ENCODE results near the gene PPP1R37.

PPP1R37 gene

DNA sequence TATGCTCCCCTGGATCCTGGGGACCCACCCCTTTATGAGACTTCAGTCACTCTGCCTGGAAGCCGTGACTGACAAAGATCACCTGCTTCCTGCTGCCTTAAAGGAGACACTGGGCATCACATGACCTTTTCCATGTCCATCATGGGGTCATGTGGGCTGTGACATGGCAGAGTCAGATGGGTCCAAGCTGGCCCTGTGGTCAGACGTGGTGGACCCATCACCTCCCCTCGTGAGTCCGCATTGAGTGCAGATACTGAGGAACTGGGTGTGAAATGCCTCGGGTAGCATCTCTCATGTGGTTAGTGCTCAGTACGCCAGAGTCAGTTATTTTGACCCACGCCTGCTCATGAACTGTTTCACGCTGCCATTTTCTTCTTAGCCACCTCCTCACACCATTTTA lies 40.7 kb downstream of the PPP1R37 start:
- H3K4me1 ChIP-seq (ENCODE audit: control insufficient read depth, low read length): peaks cover 68% of the 10 kb centered on the region

DNA sequence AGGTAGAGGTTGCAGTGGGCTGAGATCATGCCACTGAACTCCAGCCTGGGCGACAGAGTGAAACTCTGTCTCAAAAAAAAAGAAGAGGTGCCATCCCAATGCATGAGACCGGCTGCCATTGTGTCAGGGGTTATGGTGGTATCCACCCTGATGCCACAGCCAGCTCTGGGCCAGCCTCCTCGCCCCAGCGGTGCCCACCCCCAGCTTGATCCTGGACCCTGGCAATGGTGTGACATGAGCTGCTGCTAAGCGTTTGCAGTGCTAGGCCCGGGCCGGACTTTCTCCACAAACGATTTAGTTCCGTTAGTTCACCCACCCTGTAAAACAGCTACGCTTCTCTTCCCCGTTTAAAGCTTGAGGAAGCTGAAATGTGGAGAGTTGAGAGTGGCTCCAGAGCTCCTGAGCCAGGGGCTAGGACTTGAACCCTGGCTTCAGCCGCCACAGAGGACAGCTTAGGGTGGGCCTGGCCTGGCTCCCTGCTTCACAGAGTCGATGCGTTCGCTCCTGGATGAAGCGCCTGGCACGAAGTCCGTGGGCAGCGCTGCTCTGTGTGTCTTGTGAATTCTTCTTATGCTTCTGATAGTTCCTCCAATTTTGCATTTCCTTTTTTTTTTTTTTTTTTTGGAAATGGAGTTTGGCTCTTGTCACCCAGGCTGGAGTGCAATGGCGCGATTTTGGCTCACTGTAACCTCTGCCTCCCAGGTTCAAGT lies 42.4 kb downstream of the PPP1R37 start:
- Histone ChIP-seq H3K4me2 (ENCODE audit: low read length) (peak overlapping the region; percentile 68), H3K4me1 (ENCODE audit: control insufficient read depth, low read length) (peaks cover 63% of the 10 kb centered on the region), H3K36me3 (ENCODE audit: control insufficient read depth, low read length) (peaks cover 10% of the 10 kb centered on the region), H4K20me1 (ENCODE audit: control insufficient read depth, insufficient read depth, low read depth, low read length) (no peaks in the 10 kb centered on the region), H3K9me2 (replicated peaks; ENCODE audit: control insufficient read depth, low read length) (no peaks in the 10 kb centered on the region), H3K27me3 (ENCODE audit: control insufficient read depth, low read length) (no peaks in the 10 kb centered on the region), H3F3A (ENCODE audit: control insufficient read depth, insufficient read depth) (peaks cover 10% of the 10 kb centered on the region), H3K9me3 (ENCODE audit: control insufficient read depth, insufficient read depth, low read length) (no peaks in the 10 kb centered on the region), H3K27ac (ENCODE audit: low read depth, low read length) (peak overlapping the region; percentile 82), H3K4me3 (ENCODE audit: low read length) (peak overlapping the region; percentile 48), H3K79me2 (ENCODE audit: control insufficient read depth, low read length) (peaks cover 82% of the 10 kb centered on the region)
- TF ChIP-seq EZH2phosphoT487 (IDR thresholded peaks at IDR 0.05; ENCODE audit: borderline replicate concordance, low read length): no peak
- TF ChIP-seq, protein P1, sequence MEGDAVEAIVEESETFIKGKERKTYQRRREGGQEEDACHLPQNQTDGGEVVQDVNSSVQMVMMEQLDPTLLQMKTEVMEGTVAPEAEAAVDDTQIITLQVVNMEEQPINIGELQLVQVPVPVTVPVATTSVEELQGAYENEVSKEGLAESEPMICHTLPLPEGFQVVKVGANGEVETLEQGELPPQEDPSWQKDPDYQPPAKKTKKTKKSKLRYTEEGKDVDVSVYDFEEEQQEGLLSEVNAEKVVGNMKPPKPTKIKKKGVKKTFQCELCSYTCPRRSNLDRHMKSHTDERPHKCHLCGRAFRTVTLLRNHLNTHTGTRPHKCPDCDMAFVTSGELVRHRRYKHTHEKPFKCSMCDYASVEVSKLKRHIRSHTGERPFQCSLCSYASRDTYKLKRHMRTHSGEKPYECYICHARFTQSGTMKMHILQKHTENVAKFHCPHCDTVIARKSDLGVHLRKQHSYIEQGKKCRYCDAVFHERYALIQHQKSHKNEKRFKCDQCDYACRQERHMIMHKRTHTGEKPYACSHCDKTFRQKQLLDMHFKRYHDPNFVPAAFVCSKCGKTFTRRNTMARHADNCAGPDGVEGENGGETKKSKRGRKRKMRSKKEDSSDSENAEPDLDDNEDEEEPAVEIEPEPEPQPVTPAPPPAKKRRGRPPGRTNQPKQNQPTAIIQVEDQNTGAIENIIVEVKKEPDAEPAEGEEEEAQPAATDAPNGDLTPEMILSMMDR (IDR thresholded peaks at IDR 0.05; ENCODE audit: low read depth, low read length, poor library complexity, severe bottlenecking): no peak

More for the DNA sequence above, 40.7 kb downstream of the PPP1R37 start:
- H3K27ac ChIP-seq (ENCODE audit: low read depth, low read length): peak overlapping the region; percentile 82
- peaks cover 89% of the 10 kb centered on the region for H3K79me2 ChIP-seq (ENCODE audit: control insufficient read depth, low read length)
- H3K9me2 ChIP-seq (replicated peaks; ENCODE audit: control insufficient read depth, low read length): no peaks in the 10 kb centered on the region
- H3F3A ChIP-seq (ENCODE audit: control insufficient read depth, insufficient read depth): peaks cover 10% of the 10 kb centered on the region
- no peaks in the 10 kb centered on the region for H3K27me3 ChIP-seq (ENCODE audit: control insufficient read depth, low read length)
- no peaks in the 10 kb centered on the region for H3K9me3 ChIP-seq (ENCODE audit: control insufficient read depth, insufficient read depth, low read length)
- no peaks in the 10 kb centered on the region for H4K20me1 ChIP-seq (ENCODE audit: control insufficient read depth, insufficient read depth, low read depth, low read length)
- H3K4me2 ChIP-seq (ENCODE audit: low read length): peak overlapping the region; percentile 68
- peak overlapping the region; percentile 48 for H3K4me3 ChIP-seq (ENCODE audit: low read length)
- TF ChIP-seq, protein P1 (IDR thresholded peaks at IDR 0.05; ENCODE audit: low read depth, low read length, poor library complexity, severe bottlenecking): no peak
- no peak for TF ChIP-seq EZH2phosphoT487 (IDR thresholded peaks at IDR 0.05; ENCODE audit: borderline replicate concordance, low read length)
- peaks cover 10% of the 10 kb centered on the region for H3K36me3 ChIP-seq (ENCODE audit: control insufficient read depth, low read length)

DNA sequence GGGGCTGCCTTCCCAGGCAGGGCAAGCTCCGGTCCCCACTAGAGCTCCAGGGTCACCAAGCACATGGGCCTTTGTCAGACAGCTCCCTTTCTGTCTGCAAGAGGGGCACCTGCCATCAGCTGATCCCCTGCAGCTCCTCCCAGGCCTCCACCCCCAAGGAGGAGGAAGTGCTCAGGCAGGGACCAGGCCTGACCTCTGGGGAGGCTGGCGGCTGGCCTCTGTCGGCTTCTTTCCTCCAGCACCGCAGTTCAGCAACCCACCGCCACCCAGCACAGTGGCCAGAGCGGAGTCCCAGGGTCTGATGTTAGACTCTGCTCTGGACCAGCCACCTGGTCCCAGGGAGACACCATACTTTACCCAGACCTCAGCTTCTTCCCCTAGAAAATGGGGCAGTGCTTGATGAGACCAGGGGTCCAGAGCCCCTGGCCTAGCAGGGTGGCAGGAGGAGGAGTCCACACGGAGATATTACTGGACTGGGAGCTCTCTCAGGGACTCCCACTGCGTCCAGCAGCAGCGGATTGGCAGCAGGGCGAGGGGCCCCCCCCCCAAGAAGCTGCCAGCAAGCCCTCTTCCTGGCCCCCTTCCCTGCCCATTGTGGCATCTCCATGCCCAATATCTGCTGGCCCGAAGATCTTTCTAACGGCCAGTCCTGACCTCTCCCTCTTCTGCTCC lies 43.7 kb downstream of the PPP1R37 start:
- Histone ChIP-seq H3K27me3 (ENCODE audit: control insufficient read depth, low read length) (no peaks in the 10 kb centered on the region), H3F3A (ENCODE audit: control insufficient read depth, insufficient read depth) (peaks cover 10% of the 10 kb centered on the region), H4K20me1 (ENCODE audit: control insufficient read depth, insufficient read depth, low read depth, low read length) (no peaks in the 10 kb centered on the region), H3K9me2 (replicated peaks; ENCODE audit: control insufficient read depth, low read length) (no peaks in the 10 kb centered on the region), H3K4me2 (ENCODE audit: low read length) (peak overlapping the region; percentile 74), H3K4me1 (ENCODE audit: control insufficient read depth, low read length) (peaks cover 52% of the 10 kb centered on the region), H3K9me3 (ENCODE audit: control insufficient read depth, insufficient read depth, low read length) (no peaks in the 10 kb centered on the region), H3K36me3 (ENCODE audit: control insufficient read depth, low read length) (peaks cover 14% of the 10 kb centered on the region), H3K79me2 (ENCODE audit: control insufficient read depth, low read length) (peaks cover 70% of the 10 kb centered on the region), H3K27ac (ENCODE audit: low read depth, low read length) (peak overlapping the region; percentile 62), H3K4me3 (ENCODE audit: low read length) (peak overlapping the region; percentile 55)
- TF ChIP-seq, protein P1 (IDR thresholded peaks at IDR 0.05; ENCODE audit: low read depth, low read length, poor library complexity, severe bottlenecking): no peak
- TF ChIP-seq EZH2phosphoT487 (IDR thresholded peaks at IDR 0.05; ENCODE audit: borderline replicate concordance, low read length): no peak
